ENCODE results near the gene UBC. TPM values are rescaled to one million over a fixed set of nuclear protein-coding genes. Genes with fewer than 3 reads are reported as not detected.

Gene UBC
- total RNA-seq, 1 experiment from 2014 or later: 1,053 TPM

DNA sequence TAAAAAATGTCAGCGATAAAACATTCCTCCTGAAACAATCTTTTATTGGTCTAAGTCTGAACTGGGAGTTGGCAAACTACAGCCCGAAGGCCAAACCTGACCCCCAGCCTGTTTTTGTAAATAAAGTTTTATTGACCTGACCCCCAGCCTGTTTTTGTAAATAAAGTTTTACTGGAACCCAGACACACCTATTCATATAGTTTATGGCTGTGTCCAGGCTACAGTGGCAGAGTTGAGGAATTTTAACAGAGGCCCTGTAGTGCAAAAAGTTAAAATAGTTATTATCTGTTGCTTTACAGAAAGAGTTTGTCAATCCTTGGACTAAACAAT, 38.7 kb downstream of the UBC start:
- no TSS peak for BruUV-seq (replicated peaks)
- Histone ChIP-seq H3K27ac (ENCODE audit: low read depth, low read length, poor library complexity, severe bottlenecking) (no peak overlapping the region), H3K4me1 (ENCODE audit: insufficient read depth, low read length, poor library complexity, severe bottlenecking) (no peaks in the 10 kb centered on the region), H3K9me3 (ENCODE audit: low read depth, low read length, poor library complexity, severe bottlenecking) (no peaks in the 10 kb centered on the region), H3K27me3 (replicated peaks; ENCODE audit: insufficient read depth, low read depth, low read length, poor library complexity) (no peaks in the 10 kb centered on the region), H3K36me3 (ENCODE audit: insufficient read depth, low read length, poor library complexity, severe bottlenecking) (no peaks in the 10 kb centered on the region), H3K4me3 (ENCODE audit: low read depth, low read length, poor library complexity, severe bottlenecking) (no peak overlapping the region)
- DNase-seq (ENCODE audit: low spot score): no peak
- CTCF ChIA-PET: no interaction called here
- intact Hi-C loops (cut with micrococcal nuclease; ENCODE audit: unreplicated experiment): no loop called here
- TF ChIP-seq EZH2 (IDR thresholded peaks at IDR 0.05; ENCODE audit: borderline replicate concordance, low read depth, low read length, poor library complexity, severe bottlenecking): no peak
- POLR2A ChIA-PET (ENCODE audit: low non-redundant PET): no interaction called here

DNA sequence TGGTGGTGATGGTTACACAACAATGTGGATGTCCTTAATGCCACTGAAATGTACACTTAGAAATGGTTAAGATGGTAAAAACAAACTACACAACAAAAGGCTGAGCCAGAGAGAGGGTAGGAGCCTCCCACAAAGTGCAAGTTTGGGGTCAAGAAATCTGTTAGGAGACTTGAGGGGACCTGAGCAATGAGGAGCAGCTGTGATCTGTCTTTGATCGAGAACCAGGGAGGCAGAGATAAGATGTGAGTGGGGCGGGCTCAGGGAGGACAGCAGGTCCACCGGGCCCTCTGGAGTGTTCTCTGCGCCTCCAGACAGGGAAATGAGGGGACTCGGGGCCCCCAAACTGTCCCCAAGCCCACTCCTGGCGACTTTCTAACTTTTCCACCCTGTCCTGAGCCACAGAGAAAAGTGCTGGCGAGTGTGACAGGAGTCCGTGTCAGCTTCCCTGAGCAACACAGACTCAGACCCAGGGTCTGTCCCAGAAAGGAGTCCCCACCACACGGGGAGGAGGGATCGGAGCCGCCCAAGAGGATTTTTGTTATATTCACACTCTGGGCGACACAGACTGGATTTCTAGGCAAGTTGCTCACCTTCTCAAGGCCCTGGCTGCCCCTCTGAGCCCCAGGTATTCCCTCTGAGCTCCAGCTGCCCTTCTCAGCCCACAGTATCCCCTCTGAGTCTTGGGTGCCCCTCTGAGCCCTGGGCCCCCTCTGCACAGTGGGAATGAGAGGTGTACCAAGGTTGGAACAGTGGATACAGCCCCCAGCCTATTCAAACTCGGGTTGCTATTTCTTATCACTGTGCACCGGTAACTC, 39.3 kb downstream of the UBC start:
- CTCF ChIA-PET: no interaction called here
- Histone ChIP-seq H3K27ac (ENCODE audit: low read depth, low read length, poor library complexity, severe bottlenecking) (no peak overlapping the region), H3K4me3 (ENCODE audit: low read depth, low read length, poor library complexity, severe bottlenecking) (no peak overlapping the region), H3K9me3 (ENCODE audit: low read depth, low read length, poor library complexity, severe bottlenecking) (no peaks in the 10 kb centered on the region), H3K27me3 (replicated peaks; ENCODE audit: insufficient read depth, low read depth, low read length, poor library complexity) (no peaks in the 10 kb centered on the region), H3K36me3 (ENCODE audit: insufficient read depth, low read length, poor library complexity, severe bottlenecking) (no peaks in the 10 kb centered on the region), H3K4me1 (ENCODE audit: insufficient read depth, low read length, poor library complexity, severe bottlenecking) (no peaks in the 10 kb centered on the region)
- no TSS peak for BruUV-seq (replicated peaks)
- TF ChIP-seq, protein P1, sequence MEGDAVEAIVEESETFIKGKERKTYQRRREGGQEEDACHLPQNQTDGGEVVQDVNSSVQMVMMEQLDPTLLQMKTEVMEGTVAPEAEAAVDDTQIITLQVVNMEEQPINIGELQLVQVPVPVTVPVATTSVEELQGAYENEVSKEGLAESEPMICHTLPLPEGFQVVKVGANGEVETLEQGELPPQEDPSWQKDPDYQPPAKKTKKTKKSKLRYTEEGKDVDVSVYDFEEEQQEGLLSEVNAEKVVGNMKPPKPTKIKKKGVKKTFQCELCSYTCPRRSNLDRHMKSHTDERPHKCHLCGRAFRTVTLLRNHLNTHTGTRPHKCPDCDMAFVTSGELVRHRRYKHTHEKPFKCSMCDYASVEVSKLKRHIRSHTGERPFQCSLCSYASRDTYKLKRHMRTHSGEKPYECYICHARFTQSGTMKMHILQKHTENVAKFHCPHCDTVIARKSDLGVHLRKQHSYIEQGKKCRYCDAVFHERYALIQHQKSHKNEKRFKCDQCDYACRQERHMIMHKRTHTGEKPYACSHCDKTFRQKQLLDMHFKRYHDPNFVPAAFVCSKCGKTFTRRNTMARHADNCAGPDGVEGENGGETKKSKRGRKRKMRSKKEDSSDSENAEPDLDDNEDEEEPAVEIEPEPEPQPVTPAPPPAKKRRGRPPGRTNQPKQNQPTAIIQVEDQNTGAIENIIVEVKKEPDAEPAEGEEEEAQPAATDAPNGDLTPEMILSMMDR (conservative IDR thresholded peaks at IDR 0.05; ENCODE audit: low read depth, low read length): no peak
- no peak for TF ChIP-seq EZH2 (IDR thresholded peaks at IDR 0.05; ENCODE audit: borderline replicate concordance, low read depth, low read length, poor library complexity, severe bottlenecking)
- intact Hi-C loops (cut with micrococcal nuclease; ENCODE audit: unreplicated experiment): no loop called here
- DNase-seq (ENCODE audit: low spot score): no peak
- POLR2A ChIA-PET (ENCODE audit: low non-redundant PET): no interaction called here

DNA sequence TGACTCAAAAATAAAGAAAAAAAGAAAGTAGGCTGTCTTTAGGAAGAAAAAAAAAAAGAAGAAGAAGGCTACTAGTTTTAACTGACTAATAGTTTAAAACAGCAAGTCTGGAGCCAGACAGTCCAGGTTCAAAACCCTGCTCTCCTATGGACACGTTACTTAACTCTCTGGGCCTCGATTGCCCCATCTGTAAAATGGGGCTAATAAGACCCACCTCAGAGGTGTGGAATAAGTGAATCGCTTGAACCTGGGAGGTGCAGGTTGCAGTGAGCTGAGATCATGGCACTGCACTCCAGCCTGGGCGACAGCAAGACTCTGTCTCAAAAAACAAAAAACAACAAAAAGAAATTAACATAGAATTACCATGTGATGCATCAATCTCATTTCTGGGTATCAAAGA, 40.3 kb downstream of the UBC start:
- Histone ChIP-seq H3K27me3 (replicated peaks; ENCODE audit: insufficient read depth, low read depth, low read length, poor library complexity) (no peaks in the 10 kb centered on the region), H3K9me3 (ENCODE audit: low read depth, low read length, poor library complexity, severe bottlenecking) (no peaks in the 10 kb centered on the region), H3K4me1 (ENCODE audit: insufficient read depth, low read length, poor library complexity, severe bottlenecking) (no peaks in the 10 kb centered on the region), H3K27ac (ENCODE audit: low read depth, low read length, poor library complexity, severe bottlenecking) (no peak overlapping the region), H3K36me3 (ENCODE audit: insufficient read depth, low read length, poor library complexity, severe bottlenecking) (no peaks in the 10 kb centered on the region), H3K4me3 (ENCODE audit: low read depth, low read length, poor library complexity, severe bottlenecking) (no peak overlapping the region)
- intact Hi-C loops (cut with micrococcal nuclease; ENCODE audit: unreplicated experiment): no loop called here
- DNase-seq (ENCODE audit: low spot score): no peak
- TF ChIP-seq EZH2 (IDR thresholded peaks at IDR 0.05; ENCODE audit: borderline replicate concordance, low read depth, low read length, poor library complexity, severe bottlenecking): no peak
- TF ChIP-seq, protein P1 (conservative IDR thresholded peaks at IDR 0.05; ENCODE audit: low read depth, low read length): no peak
- CTCF ChIA-PET: no interaction called here
- BruUV-seq (replicated peaks): no TSS peak
- POLR2A ChIA-PET (ENCODE audit: low non-redundant PET): no interaction called here

Data from A673 (cell line).